H1 (cell line): Measurements from ENCODE around the gene CEP135. TPM values are rescaled to one million over a fixed set of nuclear protein-coding genes. Genes with fewer than 3 reads are reported as not detected.

Source experiments
- BACH1 ChIP-seq: IDR thresholded peaks from 2 replicates; pipeline ENCODE4 v1.6.1; 2012; ENCODE audit warnings: low read length, improper control_type of control experiment
- CBX5 ChIP-seq: fragments of 300-800, 300-1000 bp; sonication (generic); IDR thresholded peaks from 2 replicates; pipeline ENCODE4 v1.7.1; 2016; ENCODE audit warnings: antibody characterized with exemption, low read length, low read depth
- CEBPB ChIP-seq: IDR thresholded peaks from 2 replicates; pipeline ENCODE4 v1.6.1; 2012; ENCODE audit warnings: low read depth, low read length
- GABPA ChIP-seq: IDR thresholded peaks from 2 replicates; pipeline ENCODE4 v1.6.1; 2011; ENCODE audit warnings: mild to moderate bottlenecking, low read length, moderate library complexity, borderline replicate concordance; ENCODE audit not compliant: insufficient read depth
- RNF2 ChIP-seq: fragments of 200-900, 300-1000 bp; sonication (generic); IDR thresholded peaks from 2 replicates; pipeline ENCODE4 v1.7.1; 2016; ENCODE audit warnings: borderline replicate concordance, low read depth, mild to moderate bottlenecking, antibody characterized with exemption, low read length; ENCODE audit not compliant: poor library complexity, severe bottlenecking; ENCODE audit errors: missing control alignments
- TCF12 ChIP-seq: IDR thresholded peaks from 2 replicates; pipeline ENCODE4 v1.6.1; 2011; ENCODE audit warnings: low read depth, mild to moderate bottlenecking, low read length
- TEAD4 ChIP-seq: IDR thresholded peaks from 2 replicates; pipeline ENCODE4 v1.6.1; 2012; ENCODE audit warnings: low read depth, low read length, inconsistent platforms, mixed read lengths
- YY1 ChIP-seq: IDR thresholded peaks from 2 replicates; pipeline ENCODE4 v1.6.1; 2011; ENCODE audit warnings: low read depth, mild to moderate bottlenecking, low read length
- polyA plus RNA-seq, 7 experiments: library from polyadenylated mRNA; depleted of rRNA in 3 of 7; stranded (reverse) in 5 of 7; unstranded in 2 of 7; fragments of >200 nt in 5 of 7; fragments of 200-250 nt in 2 of 7; gene quantifications; 1 replicate in 5 of 7; 2 replicates in 1 of 7; 4 replicates in 1 of 7; pipeline versions ENCODE4 v1.2.1 to v1.2.3, GENCODE V29; 2011 to 2013; ENCODE audit warnings: missing spikeins in 2 of 7, mixed read lengths in 2 of 7
- total RNA-seq: library from RNA; stranded (reverse); fragmentation: NEBNext Ultra II Directional; extraction: Animal tissue kit (Norgen Biotek cat#: 25700); gene quantifications from 2 replicates; pipeline ENCODE4 v1.2.1, GENCODE V29; 2021
- TF ChIP-seq, protein P1 (sequence below): IDR thresholded peaks from 2 replicates; pipeline ENCODE4 v1.6.1; 2012; ENCODE audit warnings: inconsistent platforms
- TF ChIP-seq, protein P2 (sequence below): fragments of 300-600 bp; sonication (generic); IDR thresholded peaks from 2 replicates; pipeline ENCODE4 v1.7.1; 2012; ENCODE audit warnings: low read length, moderate library complexity, mild to moderate bottlenecking, inconsistent platforms; ENCODE audit not compliant: insufficient replicate concordance

CEP135 gene
- total and polyA plus RNA-seq, 2 of the 8 experiments (the other 6 are each of a cell fraction or from before 2014, with no cell fraction given) = 2.7 to 14.5 TPM

DNA sequence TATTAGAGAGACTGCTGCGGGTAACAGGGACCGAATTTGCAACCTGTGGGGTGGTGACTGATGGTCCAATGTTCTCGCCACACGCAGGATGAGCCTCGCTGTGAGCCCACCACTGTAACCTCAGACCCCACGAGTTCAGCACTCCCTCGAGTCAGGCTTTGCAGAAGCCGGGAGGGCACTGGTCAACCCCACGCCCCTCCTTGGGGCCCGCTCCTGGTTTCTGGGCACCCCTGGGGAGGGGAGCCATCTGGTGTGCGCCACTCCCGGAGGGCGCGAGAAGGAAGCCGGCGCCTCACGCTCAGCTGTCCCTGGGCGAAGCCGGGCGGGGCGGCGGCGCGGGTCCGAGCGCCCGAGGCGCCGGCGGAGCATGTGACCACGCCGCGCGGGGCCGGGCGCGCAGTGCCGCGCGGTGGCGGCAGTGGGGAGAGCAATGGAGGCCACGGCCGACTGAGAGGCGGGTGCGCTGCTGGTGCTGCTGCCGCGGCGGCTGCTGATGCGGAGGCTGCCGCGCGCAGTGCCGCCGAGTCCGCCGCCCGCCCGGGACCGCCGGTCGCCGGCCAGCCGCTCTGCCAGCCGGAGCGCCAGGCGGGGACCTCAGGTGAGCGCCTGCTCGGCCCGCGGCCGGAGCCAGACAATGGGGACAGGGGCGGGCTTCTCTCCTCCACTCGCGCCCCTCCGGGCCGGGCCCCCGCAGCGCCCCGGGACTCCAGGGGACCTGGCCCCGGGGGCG is 100.1 kb downstream of the CEP135 start (continued):
- TF ChIP-seq BACH1 = peak; percentile 7; the same call in 1 of the 2 replicates
- TF ChIP-seq, protein P1, sequence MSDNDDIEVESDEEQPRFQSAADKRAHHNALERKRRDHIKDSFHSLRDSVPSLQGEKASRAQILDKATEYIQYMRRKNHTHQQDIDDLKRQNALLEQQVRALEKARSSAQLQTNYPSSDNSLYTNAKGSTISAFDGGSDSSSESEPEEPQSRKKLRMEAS = peak; percentile 44; the same call in 1 of the 2 replicates
- TF ChIP-seq TCF12 = no peak
- TF ChIP-seq, protein P2, sequence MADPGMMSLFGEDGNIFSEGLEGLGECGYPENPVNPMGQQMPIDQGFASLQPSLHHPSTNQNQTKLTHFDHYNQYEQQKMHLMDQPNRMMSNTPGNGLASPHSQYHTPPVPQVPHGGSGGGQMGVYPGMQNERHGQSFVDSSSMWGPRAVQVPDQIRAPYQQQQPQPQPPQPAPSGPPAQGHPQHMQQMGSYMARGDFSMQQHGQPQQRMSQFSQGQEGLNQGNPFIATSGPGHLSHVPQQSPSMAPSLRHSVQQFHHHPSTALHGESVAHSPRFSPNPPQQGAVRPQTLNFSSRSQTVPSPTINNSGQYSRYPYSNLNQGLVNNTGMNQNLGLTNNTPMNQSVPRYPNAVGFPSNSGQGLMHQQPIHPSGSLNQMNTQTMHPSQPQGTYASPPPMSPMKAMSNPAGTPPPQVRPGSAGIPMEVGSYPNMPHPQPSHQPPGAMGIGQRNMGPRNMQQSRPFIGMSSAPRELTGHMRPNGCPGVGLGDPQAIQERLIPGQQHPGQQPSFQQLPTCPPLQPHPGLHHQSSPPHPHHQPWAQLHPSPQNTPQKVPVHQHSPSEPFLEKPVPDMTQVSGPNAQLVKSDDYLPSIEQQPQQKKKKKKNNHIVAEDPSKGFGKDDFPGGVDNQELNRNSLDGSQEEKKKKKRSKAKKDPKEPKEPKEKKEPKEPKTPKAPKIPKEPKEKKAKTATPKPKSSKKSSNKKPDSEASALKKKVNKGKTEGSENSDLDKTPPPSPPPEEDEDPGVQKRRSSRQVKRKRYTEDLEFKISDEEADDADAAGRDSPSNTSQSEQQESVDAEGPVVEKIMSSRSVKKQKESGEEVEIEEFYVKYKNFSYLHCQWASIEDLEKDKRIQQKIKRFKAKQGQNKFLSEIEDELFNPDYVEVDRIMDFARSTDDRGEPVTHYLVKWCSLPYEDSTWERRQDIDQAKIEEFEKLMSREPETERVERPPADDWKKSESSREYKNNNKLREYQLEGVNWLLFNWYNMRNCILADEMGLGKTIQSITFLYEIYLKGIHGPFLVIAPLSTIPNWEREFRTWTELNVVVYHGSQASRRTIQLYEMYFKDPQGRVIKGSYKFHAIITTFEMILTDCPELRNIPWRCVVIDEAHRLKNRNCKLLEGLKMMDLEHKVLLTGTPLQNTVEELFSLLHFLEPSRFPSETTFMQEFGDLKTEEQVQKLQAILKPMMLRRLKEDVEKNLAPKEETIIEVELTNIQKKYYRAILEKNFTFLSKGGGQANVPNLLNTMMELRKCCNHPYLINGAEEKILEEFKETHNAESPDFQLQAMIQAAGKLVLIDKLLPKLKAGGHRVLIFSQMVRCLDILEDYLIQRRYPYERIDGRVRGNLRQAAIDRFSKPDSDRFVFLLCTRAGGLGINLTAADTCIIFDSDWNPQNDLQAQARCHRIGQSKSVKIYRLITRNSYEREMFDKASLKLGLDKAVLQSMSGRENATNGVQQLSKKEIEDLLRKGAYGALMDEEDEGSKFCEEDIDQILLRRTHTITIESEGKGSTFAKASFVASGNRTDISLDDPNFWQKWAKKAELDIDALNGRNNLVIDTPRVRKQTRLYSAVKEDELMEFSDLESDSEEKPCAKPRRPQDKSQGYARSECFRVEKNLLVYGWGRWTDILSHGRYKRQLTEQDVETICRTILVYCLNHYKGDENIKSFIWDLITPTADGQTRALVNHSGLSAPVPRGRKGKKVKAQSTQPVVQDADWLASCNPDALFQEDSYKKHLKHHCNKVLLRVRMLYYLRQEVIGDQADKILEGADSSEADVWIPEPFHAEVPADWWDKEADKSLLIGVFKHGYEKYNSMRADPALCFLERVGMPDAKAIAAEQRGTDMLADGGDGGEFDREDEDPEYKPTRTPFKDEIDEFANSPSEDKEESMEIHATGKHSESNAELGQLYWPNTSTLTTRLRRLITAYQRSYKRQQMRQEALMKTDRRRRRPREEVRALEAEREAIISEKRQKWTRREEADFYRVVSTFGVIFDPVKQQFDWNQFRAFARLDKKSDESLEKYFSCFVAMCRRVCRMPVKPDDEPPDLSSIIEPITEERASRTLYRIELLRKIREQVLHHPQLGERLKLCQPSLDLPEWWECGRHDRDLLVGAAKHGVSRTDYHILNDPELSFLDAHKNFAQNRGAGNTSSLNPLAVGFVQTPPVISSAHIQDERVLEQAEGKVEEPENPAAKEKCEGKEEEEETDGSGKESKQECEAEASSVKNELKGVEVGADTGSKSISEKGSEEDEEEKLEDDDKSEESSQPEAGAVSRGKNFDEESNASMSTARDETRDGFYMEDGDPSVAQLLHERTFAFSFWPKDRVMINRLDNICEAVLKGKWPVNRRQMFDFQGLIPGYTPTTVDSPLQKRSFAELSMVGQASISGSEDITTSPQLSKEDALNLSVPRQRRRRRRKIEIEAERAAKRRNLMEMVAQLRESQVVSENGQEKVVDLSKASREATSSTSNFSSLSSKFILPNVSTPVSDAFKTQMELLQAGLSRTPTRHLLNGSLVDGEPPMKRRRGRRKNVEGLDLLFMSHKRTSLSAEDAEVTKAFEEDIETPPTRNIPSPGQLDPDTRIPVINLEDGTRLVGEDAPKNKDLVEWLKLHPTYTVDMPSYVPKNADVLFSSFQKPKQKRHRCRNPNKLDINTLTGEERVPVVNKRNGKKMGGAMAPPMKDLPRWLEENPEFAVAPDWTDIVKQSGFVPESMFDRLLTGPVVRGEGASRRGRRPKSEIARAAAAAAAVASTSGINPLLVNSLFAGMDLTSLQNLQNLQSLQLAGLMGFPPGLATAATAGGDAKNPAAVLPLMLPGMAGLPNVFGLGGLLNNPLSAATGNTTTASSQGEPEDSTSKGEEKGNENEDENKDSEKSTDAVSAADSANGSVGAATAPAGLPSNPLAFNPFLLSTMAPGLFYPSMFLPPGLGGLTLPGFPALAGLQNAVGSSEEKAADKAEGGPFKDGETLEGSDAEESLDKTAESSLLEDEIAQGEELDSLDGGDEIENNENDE = no peak
- no peak for TF ChIP-seq TEAD4
- TF ChIP-seq YY1 = peak; percentile 84; the same call in 1 of the 2 replicates
- TF ChIP-seq GABPA = no peak
- TF ChIP-seq CBX5 = no peak
- TF ChIP-seq CEBPB = no peak
- no peak for TF ChIP-seq RNF2
